ENCODE data around the gene ITGA6. TPM values are rescaled to one million over a fixed set of nuclear protein-coding genes. Genes with fewer than 3 reads are reported as not detected.

ITGA6 gene
- total RNA-seq, 1 experiment from 2014 or later, result 93.1 TPM

GRCh38 chr2:172550419-172550818 lies 123.0 kb downstream of the ITGA6 start (continued):
- TF ChIP-seq ELF1 (IDR thresholded peaks at IDR 0.05; ENCODE audit: borderline replicate concordance, low read depth) (no peak), POLR2AphosphoS5 (IDR thresholded peaks at IDR 0.05; ENCODE audit: low read depth, low read length) (no peak)

DNA sequence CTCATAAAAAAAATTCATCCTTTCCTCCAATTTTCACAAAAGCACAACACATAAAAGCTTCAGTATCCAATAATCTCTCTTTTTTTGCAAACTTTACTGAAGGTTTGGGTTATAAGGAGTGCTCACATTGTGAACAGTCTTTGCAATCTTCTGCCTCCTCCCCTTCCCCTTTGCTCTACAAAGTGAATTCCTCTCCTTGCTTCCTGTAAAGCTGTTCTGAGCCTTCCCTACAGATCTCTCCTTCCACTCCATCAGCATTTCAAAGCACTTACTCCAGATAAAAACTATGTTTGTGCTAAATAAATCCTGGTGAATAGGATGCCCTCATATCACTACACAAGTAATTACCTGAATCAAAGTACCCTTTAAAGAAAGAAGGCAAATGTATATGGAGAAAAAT lies 123.9 kb downstream of the ITGA6 start:
- Histone ChIP-seq H3K4me3 (replicated peaks in 1 of 2; ENCODE audit: low read depth in 1 of 2, low read length in 2 of 2) (no peak overlapping the region), H3K4me2 (ENCODE audit: low read length) (no peak overlapping the region), H4K20me1 (ENCODE audit: insufficient read depth) (no peaks in the 10 kb centered on the region), H3K9ac (ENCODE audit: low read length) (no peak overlapping the region), H3K27me3 (ENCODE audit: insufficient read depth, low read length) (no peaks in the 10 kb centered on the region), H3K9me2 (ENCODE audit: insufficient read depth) (no peaks in the 10 kb centered on the region), H3K36me3 (ENCODE audit: control insufficient read depth in 1 of 2, insufficient read depth in 2 of 2, low read length in 2 of 2) (no peaks in the 10 kb centered on the region), H3K27ac (ENCODE audit: low read depth, low read length) (no peak overlapping the region), H3K9me3 (ENCODE audit: control insufficient read depth in 1 of 2, insufficient read depth in 1 of 2, low read depth in 1 of 2, low read length in 2 of 2) (no peaks in the 10 kb centered on the region), H2AFZ (ENCODE audit: low read depth, low read length, poor library complexity, severe bottlenecking) (no peak overlapping the region), H3K4me1 (ENCODE audit: control insufficient read depth in 1 of 2, insufficient read depth in 2 of 2, low read length in 2 of 2) (peaks cover 0 to 21% of the 10 kb centered on the region in 2 experiments; a peak in 2 of 4 replicates), H3K79me2 (ENCODE audit: insufficient read depth, low read length) (no peaks in the 10 kb centered on the region; the same call in 1 of the 2 replicates)
- ChIA-PET CTCF (no interaction called here), POLR2A (no interaction called here), RAD21 (ENCODE audit: low non-redundant PET in 1 of 2, low total read pairs in 2 of 2, uncharacterized antibody in 2 of 2, unreplicated experiment in 2 of 2) (no interaction called here)
- ATAC-seq, result no peak
- intact Hi-C loops (cut with micrococcal nuclease), result no loop called here
- no peak for DNase-seq (ENCODE audit: low read depth, low spot score)
- TF ChIP-seq CTCF (IDR thresholded peaks at IDR 0.05 in 2 of 3, conservative IDR thresholded peaks at IDR 0.05 in 1 of 3; ENCODE audit: borderline replicate concordance in 1 of 3, insufficient read depth in 1 of 3, low read depth in 2 of 3, low read length in 2 of 3), result no peak
- TF ChIP-seq TCF7L2 (IDR thresholded peaks at IDR 0.05; ENCODE audit: borderline replicate concordance, extremely low read depth, insufficient read depth, insufficient read length), result no peak
- no peak for TF ChIP-seq REST (IDR thresholded peaks at IDR 0.05; ENCODE audit: low read depth)
- TF ChIP-seq POLR2A (IDR thresholded peaks at IDR 0.05; ENCODE audit: borderline replicate concordance, extremely low read depth, insufficient read depth, insufficient read length), result no peak
- no peak for TF ChIP-seq JUND (IDR thresholded peaks at IDR 0.05)
- TF ChIP-seq ZNF274 (IDR thresholded peaks at IDR 0.05; ENCODE audit: low read depth, low read length), result no peak
- no peak for TF ChIP-seq POLR2AphosphoS5 (IDR thresholded peaks at IDR 0.05; ENCODE audit: low read depth, low read length)
- no TSS peak for BruUV-seq (replicated peaks)

All from HCT116 (cell line).